WTC11 (cell line): ENCODE measurements around the gene SPINDOC.

ENCODE experiments used
- CTCF ChIP-seq: fragments of 200-600 bp; IDR thresholded peaks from 2 replicates; pipeline ENCODE4 v1.8.0; 2022; ENCODE audit warnings: antibody characterized with exemption
- FOXK1 ChIP-seq: sonication (generic); formaldehyde crosslinking; IDR thresholded peaks from 2 replicates; pipeline ENCODE4 v1.8.0; 2022; ENCODE audit warnings: mild to moderate bottlenecking, moderate library complexity, missing genetic modification reagents
- HMGXB4 ChIP-seq: sonication (generic); formaldehyde crosslinking; IDR thresholded peaks from 2 replicates; pipeline ENCODE4 v1.8.1; 2023; ENCODE audit warnings: mild to moderate bottlenecking, moderate library complexity, missing genetic modification reagents
- IRF2 ChIP-seq: sonication (generic); formaldehyde crosslinking; IDR thresholded peaks from 2 replicates; pipeline ENCODE4 v1.8.0; 2022; ENCODE audit warnings: low read depth, missing genetic modification reagents, borderline replicate concordance
- JUN ChIP-seq: sonication (generic); formaldehyde crosslinking; IDR thresholded peaks from 2 replicates; pipeline ENCODE4 v1.8.0; 2023; ENCODE audit warnings: mild to moderate bottlenecking, missing genetic modification reagents
- MAX ChIP-seq: sonication (generic); formaldehyde crosslinking; IDR thresholded peaks from 2 replicates; pipeline ENCODE4 v1.8.0; 2022; ENCODE audit warnings: mild to moderate bottlenecking, missing genetic modification reagents
- PRDM15 ChIP-seq: sonication (generic); formaldehyde crosslinking; IDR thresholded peaks from 2 replicates; pipeline ENCODE4 v1.8.0; 2022; ENCODE audit warnings: missing genetic modification reagents
- SMAD4 ChIP-seq: sonication (generic); formaldehyde crosslinking; IDR thresholded peaks from 2 replicates; pipeline ENCODE4 v1.8.0; 2022; ENCODE audit warnings: mild to moderate bottlenecking, missing genetic modification reagents
- SP1 ChIP-seq: sonication (generic); formaldehyde crosslinking; conservative IDR thresholded peaks from 2 replicates; pipeline ENCODE4 v1.8.1; 2022; ENCODE audit warnings: missing genetic modification reagents
- USF1 ChIP-seq: sonication (generic); formaldehyde crosslinking; IDR thresholded peaks from 2 replicates; pipeline ENCODE4 v1.8.0; 2022; ENCODE audit warnings: mild to moderate bottlenecking, missing genetic modification reagents
- ZNF121 ChIP-seq: sonication (generic); formaldehyde crosslinking; IDR thresholded peaks from 2 replicates; pipeline ENCODE4 v1.8.0; 2023; ENCODE audit warnings: missing genetic modification reagents
- ZNF263 ChIP-seq: sonication (generic); formaldehyde crosslinking; IDR thresholded peaks from 2 replicates; pipeline ENCODE4 v1.8.1; 2022; ENCODE audit warnings: low read depth, mild to moderate bottlenecking, moderate library complexity, missing genetic modification reagents

GRCh38 chr11:63795066-63795465 lies 18.2 kb upstream of the SPINDOC start:
- TF ChIP-seq CTCF (no peak), PRDM15 (CRISPR knock-in tag) (no peak), ZNF121 (no peak), SMAD4 (CRISPR knock-in tag) (no peak), HMGXB4 (no peak), JUN (CRISPR knock-in tag) (no peak), IRF2 (CRISPR knock-in tag) (no peak), ZNF263 (CRISPR knock-in tag) (no peak), USF1 (CRISPR knock-in tag) (no peak), SP1 (CRISPR knock-in tag) (no peak), FOXK1 (CRISPR knock-in tag) (no peak), MAX (CRISPR knock-in tag) (no peak)
